HCT116 (cell line): ENCODE data around the gene RAVER1. TPM values are rescaled to one million over a fixed set of nuclear protein-coding genes. Genes with fewer than 3 reads are reported as not detected.

Source experiments
- ATAC-seq: fragments of 200-7000 bp; cut with Tn5 transposase; 2 replicates; pipeline ENCODE4 v1.9.1; 2020; ENCODE audit warnings: mild to moderate bottlenecking, moderate library complexity
- BruUV-seq: library from RNA; stranded (reverse); fragments of 400-500 nt; replicated peaks from 2 replicates; lab custom pipeline; 2021; lab: Mats Ljungman, UMichigan
- CTCF ChIA-PET: fragments of 300-600 bp; sonication (Branson Sonifier 250); formaldehyde crosslinking; loops from one replicate; lab custom pipeline; 2021; ENCODE audit warnings: antibody characterized with exemption; lab: Charles Lee
- POLR2A ChIA-PET: fragments of 300-600, 350-600 bp; sonication (Branson Sonifier 250); formaldehyde crosslinking; loops from one replicate; lab custom pipeline; 2021; ENCODE audit warnings: antibody characterized with exemption; lab: Charles Lee
- RAD21 ChIA-PET, 2 experiments: fragments of 300-600 bp; sonication (Branson Sonifier 250); formaldehyde crosslinking; loops; one replicate each; lab custom pipeline; 2023; ENCODE audit warnings: low total read pairs in 2 of 2; ENCODE audit not compliant: uncharacterized antibody in 2 of 2, unreplicated experiment in 2 of 2, low non-redundant PET in 1 of 2; lab: Charles Lee
- DNase-seq: peaks from one replicate; pipeline ENCODE4 v3.0.0-alpha.2; 2010; ENCODE audit warnings: low read depth, low spot score
- H2AFZ ChIP-seq: fragments of 200-600 bp; shearing (Covaris generic), sonication (generic); 2 replicates; pipeline ENCODE4 v1.6.1; 2017; ENCODE audit warnings: low read depth, mixed run types, mixed read lengths, antibody characterized with exemption, low read length; ENCODE audit not compliant: poor library complexity, severe bottlenecking
- H3K27ac ChIP-seq: 2 replicates; pipeline ENCODE4 v1.5.1; 2012; ENCODE audit warnings: low read depth, low read length
- H3K27me3 ChIP-seq: fragments of 200-600 bp; sonication (generic); 2 replicates; pipeline ENCODE4 v1.6.1; 2016; ENCODE audit warnings: mixed run types, low read length, mixed read lengths; ENCODE audit not compliant: insufficient read depth
- H3K36me3 ChIP-seq, 2 experiments: fragments of 200-500 bp in 1 of 2; fragments of 200-600 bp in 1 of 2; sonication (Bioruptor generic) in 1 of 2; sonication (generic) in 1 of 2; 2 replicates each; pipeline versions ENCODE4 v1.5.1 to v1.6.1; 2014 to 2016; ENCODE audit warnings: low read length in 2 of 2, inconsistent platforms in 1 of 2, mixed read lengths in 1 of 2, mixed run types in 1 of 2; ENCODE audit not compliant: insufficient read depth in 2 of 2, control insufficient read depth in 1 of 2
- H3K4me1 ChIP-seq, 2 experiments: fragments of 200-600 bp in 1 of 2; sonication (generic) in 1 of 2; 2 replicates each; pipeline versions ENCODE4 v1.5.1 to v1.6.1; 2012 to 2017; ENCODE audit warnings: low read length in 2 of 2, inconsistent platforms in 1 of 2, mild to moderate bottlenecking in 1 of 2, mixed read lengths in 1 of 2, mixed run types in 1 of 2, moderate library complexity in 1 of 2; ENCODE audit not compliant: insufficient read depth in 2 of 2, control insufficient read depth in 1 of 2
- H3K4me2 ChIP-seq: fragments of 200-600 bp; sonication (generic); 2 replicates; pipeline ENCODE4 v1.6.1; 2017; ENCODE audit warnings: mixed run types, low read length, mixed read lengths
- H3K4me3 ChIP-seq, 2 experiments: fragments of 200-600 bp in 1 of 2; sonication (generic) in 1 of 2; replicated peaks in 1 of 2; 2 replicates each; pipeline ENCODE4 v1.5.1; 2011 to 2016; ENCODE audit warnings: low read length in 2 of 2, control low read depth in 1 of 2, low read depth in 1 of 2, mild to moderate bottlenecking in 1 of 2, mixed read lengths in 1 of 2, mixed run types in 1 of 2
- H3K79me2 ChIP-seq: fragments of 200-600 bp; sonication (generic); 2 replicates; pipeline ENCODE4 v1.6.1; 2017; ENCODE audit warnings: mild to moderate bottlenecking, mixed run types, low read length, moderate library complexity, mixed read lengths; ENCODE audit not compliant: insufficient read depth
- H3K9ac ChIP-seq: fragments of 200-600 bp; sonication (generic); 2 replicates; pipeline ENCODE4 v1.6.1; 2016; ENCODE audit warnings: low read length, mixed read lengths
- H3K9me2 ChIP-seq: fragments of 200-600 bp; sonication (generic), shearing (Covaris generic); 2 replicates; pipeline ENCODE4 v1.6.1; 2017; ENCODE audit warnings: mixed run types, mild to moderate bottlenecking, moderate library complexity; ENCODE audit not compliant: insufficient read depth
- H3K9me3 ChIP-seq, 2 experiments: fragments of 200-500 bp in 1 of 2; fragments of 200-600 bp in 1 of 2; sonication (Bioruptor generic) in 1 of 2; sonication (generic) in 1 of 2; 2 replicates each; pipeline ENCODE4 v1.6.1; 2014 to 2017; ENCODE audit warnings: low read length in 2 of 2, mixed read lengths in 2 of 2, inconsistent platforms in 1 of 2, low read depth in 1 of 2, mild to moderate bottlenecking in 1 of 2, mixed run types in 1 of 2, moderate library complexity in 1 of 2; ENCODE audit not compliant: control insufficient read depth in 1 of 2, insufficient read depth in 1 of 2
- H4K20me1 ChIP-seq: fragments of 200-600 bp; sonication (generic), shearing (Covaris generic); 2 replicates; pipeline ENCODE4 v1.6.1; 2017; ENCODE audit warnings: mixed run types, mild to moderate bottlenecking, moderate library complexity; ENCODE audit not compliant: insufficient read depth
- ATF3 ChIP-seq: IDR thresholded peaks from 2 replicates; pipeline ENCODE4 v1.6.1; 2012
- CBX3 ChIP-seq: IDR thresholded peaks from 2 replicates; pipeline ENCODE4 v1.6.1; 2012; ENCODE audit warnings: low read depth
- EGR1 ChIP-seq: IDR thresholded peaks from 2 replicates; pipeline ENCODE4 v1.6.1; 2012; ENCODE audit warnings: low read depth
- ELF1 ChIP-seq: IDR thresholded peaks from 2 replicates; pipeline ENCODE4 v1.6.1; 2012; ENCODE audit warnings: low read depth, borderline replicate concordance
- EZH2phosphoT487 ChIP-seq: fragments of 200-600 bp; IDR thresholded peaks from 2 replicates; pipeline ENCODE4 v1.6.1; 2018; ENCODE audit warnings: antibody characterized with exemption, borderline replicate concordance
- FOSL1 ChIP-seq: IDR thresholded peaks from 2 replicates; pipeline ENCODE4 v1.6.1; 2012; ENCODE audit warnings: low read depth
- POLR2A ChIP-seq: IDR thresholded peaks from 2 replicates; pipeline ENCODE4 v1.7.0; 2011; ENCODE audit warnings: borderline replicate concordance; ENCODE audit not compliant: insufficient read depth, insufficient read length; ENCODE audit errors: extremely low read depth
- POLR2AphosphoS5 ChIP-seq: IDR thresholded peaks from 2 replicates; pipeline ENCODE4 v1.6.1; 2011; ENCODE audit warnings: mild to moderate bottlenecking, low read depth, low read length, moderate library complexity
- RAD21 ChIP-seq: IDR thresholded peaks from 2 replicates; pipeline ENCODE4 v1.6.1; 2012; ENCODE audit warnings: low read depth, mild to moderate bottlenecking
- SIN3A ChIP-seq: IDR thresholded peaks from 2 replicates; pipeline ENCODE4 v1.6.1; 2012; ENCODE audit warnings: low read depth
- SRF ChIP-seq: IDR thresholded peaks from 2 replicates; pipeline ENCODE4 v1.6.1; 2012; ENCODE audit warnings: low read depth
- TCF7L2 ChIP-seq: IDR thresholded peaks from 2 replicates; pipeline ENCODE4 v1.7.0; 2011; ENCODE audit warnings: borderline replicate concordance, inconsistent platforms; ENCODE audit not compliant: insufficient read depth, insufficient read length; ENCODE audit errors: extremely low read depth
- YY1 ChIP-seq: IDR thresholded peaks from 2 replicates; pipeline ENCODE4 v1.6.1; 2011; ENCODE audit warnings: low read length, low read depth, moderate library complexity, mild to moderate bottlenecking; ENCODE audit not compliant: insufficient replicate concordance; ENCODE audit errors: extremely low read depth
- ZNF274 ChIP-seq: fragments of 200-500 bp; sonication (Bioruptor generic); IDR thresholded peaks from 2 replicates; pipeline ENCODE4 v1.6.1; 2014; ENCODE audit warnings: mild to moderate bottlenecking, low read depth, low read length, inconsistent platforms
- intact Hi-C: fragments of 100-400 bp; cut with micrococcal nuclease; formaldehyde crosslinking; loops from 2 replicates; pipeline ENCODE4 v1.10.0; 2022
- total RNA-seq: library from RNA; stranded (reverse); gene quantifications from one replicate; pipeline ENCODE4 v1.2.1, GENCODE V29; 2021; ENCODE audit not compliant: unreplicated experiment
- TF ChIP-seq, protein P1 (sequence below): IDR thresholded peaks from 2 replicates; pipeline ENCODE4 v1.6.1; 2012
- TF ChIP-seq, protein P2 (sequence below): IDR thresholded peaks from 2 replicates; pipeline ENCODE4 v1.6.1; 2011; ENCODE audit warnings: mild to moderate bottlenecking, low read length, moderate library complexity; ENCODE audit not compliant: insufficient replicate concordance; ENCODE audit errors: extremely low read depth

RAVER1 gene
- total RNA-seq, 1 experiment from 2014 or later: 71.0 TPM

DNA sequence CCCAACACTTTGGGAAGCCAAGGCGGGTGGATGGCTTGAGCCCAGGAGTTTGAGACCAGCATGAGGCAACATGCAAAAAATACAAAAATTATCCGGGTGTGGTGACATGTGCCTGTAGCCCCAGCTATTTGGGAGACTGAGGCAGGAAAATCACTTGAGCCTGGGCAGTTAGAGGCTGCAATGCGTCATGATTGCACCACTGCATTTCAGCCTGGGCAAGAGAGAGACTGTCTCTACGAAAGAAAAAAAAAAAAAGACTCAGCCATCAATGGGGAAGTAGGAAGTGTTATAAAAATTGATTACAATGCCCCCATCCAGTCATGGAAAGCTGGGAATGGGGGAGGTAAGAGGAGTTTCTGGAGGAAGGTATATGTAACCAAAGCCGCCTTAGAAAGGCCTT, 41.6 kb upstream of the RAVER1 start:
- Histone ChIP-seq H3K4me1 (peaks cover 2 to 5% of the 10 kb centered on the region in 2 experiments; a peak in 2 of 4 replicates), H3K27ac (no peak overlapping the region), H2AFZ (no peak overlapping the region), H3K9me3 (no peaks in the 10 kb centered on the region), H3K4me2 (no peak overlapping the region), H3K9ac (no peak overlapping the region), H3K4me3 (no peak overlapping the region), H3K79me2 (peaks cover 6% of the 10 kb centered on the region), H3K9me2 (no peaks in the 10 kb centered on the region), H4K20me1 (no peaks in the 10 kb centered on the region), H3K27me3 (no peaks in the 10 kb centered on the region), H3K36me3 (peaks cover 0 to 6% of the 10 kb centered on the region in 2 experiments; a peak in 2 of 4 replicates)
- DNase-seq (no peak), ATAC-seq (no peak)
- no TSS peak for BruUV-seq
- POLR2A ChIA-PET: no interaction called here
- TF ChIP-seq ELF1 (no peak), TCF7L2 (no peak), SIN3A (no peak), SRF (no peak), FOSL1 (no peak), EZH2phosphoT487 (no peak), EGR1 (no peak), CBX3 (no peak), ATF3 (no peak), ZNF274 (no peak), POLR2A (no peak), YY1 (no peak), RAD21 (no peak), POLR2AphosphoS5 (no peak)
- TF ChIP-seq, protein P1, sequence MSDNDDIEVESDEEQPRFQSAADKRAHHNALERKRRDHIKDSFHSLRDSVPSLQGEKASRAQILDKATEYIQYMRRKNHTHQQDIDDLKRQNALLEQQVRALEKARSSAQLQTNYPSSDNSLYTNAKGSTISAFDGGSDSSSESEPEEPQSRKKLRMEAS: no peak
- TF ChIP-seq, protein P2, sequence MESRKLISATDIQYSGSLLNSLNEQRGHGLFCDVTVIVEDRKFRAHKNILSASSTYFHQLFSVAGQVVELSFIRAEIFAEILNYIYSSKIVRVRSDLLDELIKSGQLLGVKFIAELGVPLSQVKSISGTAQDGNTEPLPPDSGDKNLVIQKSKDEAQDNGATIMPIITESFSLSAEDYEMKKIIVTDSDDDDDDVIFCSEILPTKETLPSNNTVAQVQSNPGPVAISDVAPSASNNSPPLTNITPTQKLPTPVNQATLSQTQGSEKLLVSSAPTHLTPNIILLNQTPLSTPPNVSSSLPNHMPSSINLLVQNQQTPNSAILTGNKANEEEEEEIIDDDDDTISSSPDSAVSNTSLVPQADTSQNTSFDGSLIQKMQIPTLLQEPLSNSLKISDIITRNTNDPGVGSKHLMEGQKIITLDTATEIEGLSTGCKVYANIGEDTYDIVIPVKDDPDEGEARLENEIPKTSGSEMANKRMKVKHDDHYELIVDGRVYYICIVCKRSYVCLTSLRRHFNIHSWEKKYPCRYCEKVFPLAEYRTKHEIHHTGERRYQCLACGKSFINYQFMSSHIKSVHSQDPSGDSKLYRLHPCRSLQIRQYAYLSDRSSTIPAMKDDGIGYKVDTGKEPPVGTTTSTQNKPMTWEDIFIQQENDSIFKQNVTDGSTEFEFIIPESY: no peak
- RAD21 ChIA-PET: no interaction called here
- CTCF ChIA-PET: no interaction called here
- intact Hi-C loops: no loop called here
